Neural cell (in vitro differentiated cells): ENCODE results near the gene DHRS1. TPM values are rescaled to one million over a fixed set of nuclear protein-coding genes. Genes with fewer than 3 reads are reported as not detected.

Experiments
- H2AFZ ChIP-seq: fragments of 200-600, 300-800 bp; sonication (generic), shearing (Covaris generic); 2 replicates; pipeline ENCODE4 v1.6.0; 2014; ENCODE audit warnings: low read depth, mild to moderate bottlenecking, antibody characterized with exemption, low read length, moderate library complexity
- H3F3A ChIP-seq: fragments of 200-600 bp; shearing (Covaris generic); 2 replicates; pipeline ENCODE4 v1.6.1; 2016; ENCODE audit warnings: mild to moderate bottlenecking, moderate library complexity, mixed read lengths, antibody characterized with exemption, low read length; ENCODE audit not compliant: insufficient read depth, poor library complexity, severe bottlenecking
- H3K27ac ChIP-seq: fragments of 200-600, 300-800 bp; sonication (generic), shearing (Covaris generic); 2 replicates; pipeline ENCODE4 v1.5.1; 2014; ENCODE audit warnings: mild to moderate bottlenecking, low read length, moderate library complexity
- H3K27me3 ChIP-seq: fragments of 300-800, 200-600 bp; sonication (generic), shearing (Covaris generic); 2 replicates; pipeline ENCODE4 v1.6.0; 2014; ENCODE audit warnings: mild to moderate bottlenecking, low read depth, low read length, moderate library complexity; ENCODE audit not compliant: insufficient read depth
- H3K36me3 ChIP-seq: fragments of 300-800, 200-600 bp; sonication (generic), shearing (Covaris generic); 2 replicates; pipeline ENCODE4 v1.5.1; 2014; ENCODE audit warnings: mild to moderate bottlenecking, antibody characterized with exemption, low read length, moderate library complexity; ENCODE audit not compliant: insufficient read depth
- H3K4me2 ChIP-seq: fragments of 300-800, 200-600 bp; sonication (generic), shearing (Covaris generic); 2 replicates; pipeline ENCODE4 v1.6.0; 2014; ENCODE audit warnings: mild to moderate bottlenecking, low read length
- H3K4me3 ChIP-seq: fragments of 300-800, 200-600 bp; sonication (generic), shearing (Covaris generic); 2 replicates; pipeline ENCODE4 v1.5.1; 2014; ENCODE audit warnings: mild to moderate bottlenecking, low read length, moderate library complexity
- H3K79me2 ChIP-seq: fragments of 200-600 bp; shearing (Covaris generic); replicated peaks from 2 replicates; pipeline ENCODE4 v1.6.0; 2014; ENCODE audit warnings: mild to moderate bottlenecking, low read length, moderate library complexity; ENCODE audit not compliant: insufficient read depth
- H3K9ac ChIP-seq: fragments of 300-800, 200-600 bp; sonication (generic), shearing (Covaris generic); 2 replicates; pipeline ENCODE4 v1.6.1; 2016; ENCODE audit warnings: mild to moderate bottlenecking, low read length, mixed read lengths
- H3K9me2 ChIP-seq: fragments of 200-600 bp; shearing (Covaris generic); 2 replicates; pipeline ENCODE4 v1.6.1; 2016; ENCODE audit warnings: mild to moderate bottlenecking, low read length, mixed read lengths; ENCODE audit not compliant: insufficient read depth
- H3K9me3 ChIP-seq: fragments of 200-600, 300-800 bp; sonication (generic), shearing (Covaris generic); 2 replicates; pipeline ENCODE4 v1.6.1; 2016; ENCODE audit warnings: mild to moderate bottlenecking, mixed run types, low read length, moderate library complexity, mixed read lengths
- H4K20me1 ChIP-seq: fragments of 200-600 bp; shearing (Covaris generic); 2 replicates; pipeline ENCODE4 v1.6.1; 2016; ENCODE audit warnings: mild to moderate bottlenecking, mixed run types; ENCODE audit not compliant: insufficient read depth
- EP300 ChIP-seq: fragments of 450-650 bp; conservative IDR thresholded peaks from 2 replicates; pipeline ENCODE4 v1.6.1; 2014; ENCODE audit warnings: antibody characterized with exemption, mild to moderate bottlenecking, moderate library complexity; ENCODE audit not compliant: poor library complexity, severe bottlenecking
- EZH2 ChIP-seq: fragments of 200-600, 300-800 bp; shearing (Covaris generic), sonication (generic); IDR thresholded peaks from 2 replicates; pipeline ENCODE4 v1.6.1; 2014; ENCODE audit warnings: antibody characterized with exemption, low read length, borderline replicate concordance, mild to moderate bottlenecking; ENCODE audit not compliant: insufficient read depth, poor library complexity, severe bottlenecking
- MXI1 ChIP-seq: fragments of 450-650 bp; conservative IDR thresholded peaks from 2 replicates; pipeline ENCODE4 v1.6.1; 2014; ENCODE audit warnings: antibody characterized with exemption, mild to moderate bottlenecking; ENCODE audit not compliant: poor library complexity, severe bottlenecking
- POLR2AphosphoS5 ChIP-seq: IDR thresholded peaks from 2 replicates; pipeline ENCODE4 v1.6.1; 2012
- RAD21 ChIP-seq: fragments of 450-650 bp; conservative IDR thresholded peaks from 2 replicates; pipeline ENCODE4 v1.6.1; 2014; ENCODE audit warnings: antibody characterized with exemption, mild to moderate bottlenecking, moderate library complexity
- SMC3 ChIP-seq: fragments of 450-650 bp; conservative IDR thresholded peaks from 2 replicates; pipeline ENCODE4 v1.6.1; 2014; ENCODE audit warnings: antibody characterized with exemption, mild to moderate bottlenecking, moderate library complexity; ENCODE audit not compliant: poor library complexity
- TAF1 ChIP-seq: IDR thresholded peaks from 2 replicates; pipeline ENCODE4 v1.6.1; 2012; ENCODE audit warnings: low read depth
- polyA plus RNA-seq: library from polyadenylated mRNA; depleted of rRNA; stranded (reverse); fragments of >200 nt; gene quantifications from 2 replicates; pipeline ENCODE4 v1.2.3, GENCODE V29; 2014
- TF ChIP-seq, protein P1 (sequence below): IDR thresholded peaks from 2 replicates; pipeline ENCODE4 v1.6.1; 2012; ENCODE audit warnings: borderline replicate concordance
- TF ChIP-seq, protein P2 (sequence below): fragments of 450-650 bp; IDR thresholded peaks from 2 replicates; pipeline ENCODE4 v1.5.1; 2014; ENCODE audit warnings: antibody characterized with exemption, mild to moderate bottlenecking, moderate library complexity; ENCODE audit not compliant: poor library complexity, severe bottlenecking

DHRS1 gene
- polyA plus RNA-seq, 1 donor from 2014 or later: 6.9 TPM

GRCh38 chr14:24289649-24290280, 9.8 kb downstream of the DHRS1 start:
- Histone ChIP-seq H3K9me2 (no peaks in the 10 kb centered on the region), H4K20me1 (no peaks in the 10 kb centered on the region), H3K4me3 (no peak overlapping the region), H3K9me3 (no peaks in the 10 kb centered on the region), H3K9ac (no peak overlapping the region), H3K4me2 (no peak overlapping the region), H3F3A (no peaks in the 10 kb centered on the region), H3K79me2 (no peaks in the 10 kb centered on the region), H3K36me3 (no peaks in the 10 kb centered on the region), H3K27ac (no peak overlapping the region), H2AFZ (no peak overlapping the region), H3K27me3 (no peaks in the 10 kb centered on the region)
- TF ChIP-seq POLR2AphosphoS5 (no peak), SMC3 (no peak)

GRCh38 chr14:24286996-24287395, 12.6 kb downstream of the DHRS1 start:
- H3K4me3 ChIP-seq: no peak overlapping the region
- TF ChIP-seq, protein P1, sequence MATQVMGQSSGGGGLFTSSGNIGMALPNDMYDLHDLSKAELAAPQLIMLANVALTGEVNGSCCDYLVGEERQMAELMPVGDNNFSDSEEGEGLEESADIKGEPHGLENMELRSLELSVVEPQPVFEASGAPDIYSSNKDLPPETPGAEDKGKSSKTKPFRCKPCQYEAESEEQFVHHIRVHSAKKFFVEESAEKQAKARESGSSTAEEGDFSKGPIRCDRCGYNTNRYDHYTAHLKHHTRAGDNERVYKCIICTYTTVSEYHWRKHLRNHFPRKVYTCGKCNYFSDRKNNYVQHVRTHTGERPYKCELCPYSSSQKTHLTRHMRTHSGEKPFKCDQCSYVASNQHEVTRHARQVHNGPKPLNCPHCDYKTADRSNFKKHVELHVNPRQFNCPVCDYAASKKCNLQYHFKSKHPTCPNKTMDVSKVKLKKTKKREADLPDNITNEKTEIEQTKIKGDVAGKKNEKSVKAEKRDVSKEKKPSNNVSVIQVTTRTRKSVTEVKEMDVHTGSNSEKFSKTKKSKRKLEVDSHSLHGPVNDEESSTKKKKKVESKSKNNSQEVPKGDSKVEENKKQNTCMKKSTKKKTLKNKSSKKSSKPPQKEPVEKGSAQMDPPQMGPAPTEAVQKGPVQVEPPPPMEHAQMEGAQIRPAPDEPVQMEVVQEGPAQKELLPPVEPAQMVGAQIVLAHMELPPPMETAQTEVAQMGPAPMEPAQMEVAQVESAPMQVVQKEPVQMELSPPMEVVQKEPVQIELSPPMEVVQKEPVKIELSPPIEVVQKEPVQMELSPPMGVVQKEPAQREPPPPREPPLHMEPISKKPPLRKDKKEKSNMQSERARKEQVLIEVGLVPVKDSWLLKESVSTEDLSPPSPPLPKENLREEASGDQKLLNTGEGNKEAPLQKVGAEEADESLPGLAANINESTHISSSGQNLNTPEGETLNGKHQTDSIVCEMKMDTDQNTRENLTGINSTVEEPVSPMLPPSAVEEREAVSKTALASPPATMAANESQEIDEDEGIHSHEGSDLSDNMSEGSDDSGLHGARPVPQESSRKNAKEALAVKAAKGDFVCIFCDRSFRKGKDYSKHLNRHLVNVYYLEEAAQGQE: no peak
- TF ChIP-seq RAD21: no peak
- no peak for TF ChIP-seq SMC3
- no peak for TF ChIP-seq EP300
- TF ChIP-seq MXI1: no peak
- no peak for TF ChIP-seq EZH2
- TF ChIP-seq, protein P2, sequence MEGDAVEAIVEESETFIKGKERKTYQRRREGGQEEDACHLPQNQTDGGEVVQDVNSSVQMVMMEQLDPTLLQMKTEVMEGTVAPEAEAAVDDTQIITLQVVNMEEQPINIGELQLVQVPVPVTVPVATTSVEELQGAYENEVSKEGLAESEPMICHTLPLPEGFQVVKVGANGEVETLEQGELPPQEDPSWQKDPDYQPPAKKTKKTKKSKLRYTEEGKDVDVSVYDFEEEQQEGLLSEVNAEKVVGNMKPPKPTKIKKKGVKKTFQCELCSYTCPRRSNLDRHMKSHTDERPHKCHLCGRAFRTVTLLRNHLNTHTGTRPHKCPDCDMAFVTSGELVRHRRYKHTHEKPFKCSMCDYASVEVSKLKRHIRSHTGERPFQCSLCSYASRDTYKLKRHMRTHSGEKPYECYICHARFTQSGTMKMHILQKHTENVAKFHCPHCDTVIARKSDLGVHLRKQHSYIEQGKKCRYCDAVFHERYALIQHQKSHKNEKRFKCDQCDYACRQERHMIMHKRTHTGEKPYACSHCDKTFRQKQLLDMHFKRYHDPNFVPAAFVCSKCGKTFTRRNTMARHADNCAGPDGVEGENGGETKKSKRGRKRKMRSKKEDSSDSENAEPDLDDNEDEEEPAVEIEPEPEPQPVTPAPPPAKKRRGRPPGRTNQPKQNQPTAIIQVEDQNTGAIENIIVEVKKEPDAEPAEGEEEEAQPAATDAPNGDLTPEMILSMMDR: no peak
- TF ChIP-seq TAF1: no peak
- no peak for TF ChIP-seq POLR2AphosphoS5

GRCh38 chr14:24285351-24285750, 14.2 kb downstream of the DHRS1 start:
- no peaks in the 10 kb centered on the region for H3K9me2 ChIP-seq
- H3K27me3 ChIP-seq: no peaks in the 10 kb centered on the region
- no peak overlapping the region for H3K27ac ChIP-seq
- no peaks in the 10 kb centered on the region for H4K20me1 ChIP-seq
- no peak for TF ChIP-seq MXI1
- TF ChIP-seq TAF1: no peak
- no peak for TF ChIP-seq SMC3
- TF ChIP-seq, protein P2: no peak
- TF ChIP-seq RAD21: no peak
- no peak for TF ChIP-seq EP300
- TF ChIP-seq, protein P1: no peak
- TF ChIP-seq POLR2AphosphoS5: no peak
- no peak for TF ChIP-seq EZH2
- H3K9me3 ChIP-seq: no peaks in the 10 kb centered on the region
- H2AFZ ChIP-seq: no peak overlapping the region
- no peaks in the 10 kb centered on the region for H3K36me3 ChIP-seq
- no peak overlapping the region for H3K4me3 ChIP-seq
- H3K4me2 ChIP-seq: no peak overlapping the region
- H3K9ac ChIP-seq: no peak overlapping the region
- H3F3A ChIP-seq: no peaks in the 10 kb centered on the region
- H3K79me2 ChIP-seq: no peaks in the 10 kb centered on the region

More at GRCh38 chr14:24286996-24287395, 12.6 kb downstream of the DHRS1 start:
- H3K4me2 ChIP-seq: no peak overlapping the region
- no peaks in the 10 kb centered on the region for H3K9me2 ChIP-seq
- H3K27ac ChIP-seq: no peak overlapping the region
- H3F3A ChIP-seq: no peaks in the 10 kb centered on the region
- H2AFZ ChIP-seq: no peak overlapping the region
- H4K20me1 ChIP-seq: no peaks in the 10 kb centered on the region
- no peaks in the 10 kb centered on the region for H3K36me3 ChIP-seq
- H3K9me3 ChIP-seq: no peaks in the 10 kb centered on the region
- H3K9ac ChIP-seq: no peak overlapping the region
- no peaks in the 10 kb centered on the region for H3K27me3 ChIP-seq
- H3K79me2 ChIP-seq: no peaks in the 10 kb centered on the region
